Activated CD8-positive, alpha-beta memory T cell treated with anti-CD3 and anti-CD28 coated beads, Interleukin-2, amount 50 U/mL, for 24 hours (primary cell): ENCODE measurements around the gene IL32.
"Not testable (repeated sequence)": the region's sequence is repeated elsewhere in the genome, so short reads cannot be mapped to it uniquely, and the experiment has no call there.

Experiments
- DNase-seq: peaks from one replicate; pipeline ENCODE4 v3.0.0-alpha.2; 2020; ENCODE audit errors: extremely low read depth

IL32 gene

DNA sequence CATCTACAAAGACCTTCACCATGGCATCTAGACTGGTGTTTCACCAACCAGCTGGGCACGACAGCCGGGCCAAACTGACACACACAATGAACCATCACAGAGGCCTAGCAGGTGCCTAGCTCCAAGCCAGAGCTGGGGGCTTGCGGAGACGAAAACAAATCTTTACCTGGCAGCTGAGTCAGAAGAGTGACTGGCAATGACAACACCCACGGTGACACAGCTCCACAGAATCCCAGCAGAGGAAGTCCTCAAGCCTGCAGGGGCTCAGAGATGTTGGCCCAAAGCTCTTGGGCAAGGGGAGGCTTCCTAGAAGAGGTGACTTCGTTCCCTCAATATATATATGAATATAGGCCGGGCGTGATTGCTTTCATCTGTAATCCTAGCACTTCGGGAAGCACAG lies 13.9 kb upstream of the IL32 start:
- DNase-seq: no peak

DNA sequence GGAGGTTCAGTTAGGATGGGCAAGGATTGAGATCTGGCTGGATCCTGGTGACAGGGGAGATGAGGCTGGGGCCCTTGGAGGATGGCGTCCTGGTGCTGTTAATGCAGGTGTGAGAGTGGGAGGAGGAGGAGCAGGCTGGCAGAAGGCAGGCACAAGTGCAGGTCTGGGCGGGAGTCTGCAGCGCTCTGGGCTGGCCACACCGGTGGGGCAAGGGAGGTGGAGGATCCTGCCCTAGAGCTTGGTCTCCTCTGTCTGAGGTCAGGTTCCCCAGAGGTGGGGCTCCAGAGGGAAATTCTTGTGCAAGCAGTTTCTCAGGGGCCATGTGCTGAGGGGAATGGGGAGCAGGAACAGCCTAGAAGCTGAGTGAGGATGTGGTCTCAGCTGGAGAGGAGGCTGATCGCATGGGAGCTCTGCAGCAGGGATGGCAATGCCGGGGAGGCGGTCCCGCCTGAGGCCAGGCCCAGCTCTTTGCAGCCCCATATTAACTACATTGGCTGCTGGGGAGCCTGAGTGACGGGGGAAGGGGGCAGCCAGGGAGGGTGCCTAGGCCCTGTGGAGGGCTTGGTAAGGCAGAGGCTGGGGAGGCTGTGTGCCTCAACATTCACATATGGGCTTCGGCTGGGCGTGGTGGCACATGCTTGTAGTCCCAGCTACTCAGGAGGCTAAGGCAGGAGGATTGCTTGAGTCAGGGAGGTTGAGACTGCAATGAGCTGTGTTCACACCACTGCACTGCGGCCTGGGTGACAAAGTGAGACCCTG lies 12.7 kb upstream of the IL32 start:
- not testable (repeated sequence) for DNase-seq

DNA sequence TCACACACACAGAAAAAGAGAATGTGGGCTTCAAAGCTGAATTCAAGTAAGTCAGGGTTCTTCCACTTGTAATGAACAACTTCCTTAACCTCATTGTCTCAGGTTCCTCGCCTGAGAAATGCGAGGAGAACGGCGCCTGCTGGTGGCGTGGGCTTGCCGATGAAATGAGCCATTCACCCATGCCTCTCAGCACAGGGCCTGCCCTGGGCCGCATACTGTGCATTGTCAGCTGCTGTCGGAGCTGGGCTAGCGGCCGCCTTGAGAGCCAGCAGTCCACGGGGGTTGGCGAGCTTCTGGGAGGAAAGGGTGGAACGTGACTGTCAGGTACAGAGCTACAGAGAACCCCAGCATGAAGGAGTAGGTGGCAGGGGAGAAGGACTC lies 12.1 kb upstream of the IL32 start:
- not testable (repeated sequence) for DNase-seq

DNA sequence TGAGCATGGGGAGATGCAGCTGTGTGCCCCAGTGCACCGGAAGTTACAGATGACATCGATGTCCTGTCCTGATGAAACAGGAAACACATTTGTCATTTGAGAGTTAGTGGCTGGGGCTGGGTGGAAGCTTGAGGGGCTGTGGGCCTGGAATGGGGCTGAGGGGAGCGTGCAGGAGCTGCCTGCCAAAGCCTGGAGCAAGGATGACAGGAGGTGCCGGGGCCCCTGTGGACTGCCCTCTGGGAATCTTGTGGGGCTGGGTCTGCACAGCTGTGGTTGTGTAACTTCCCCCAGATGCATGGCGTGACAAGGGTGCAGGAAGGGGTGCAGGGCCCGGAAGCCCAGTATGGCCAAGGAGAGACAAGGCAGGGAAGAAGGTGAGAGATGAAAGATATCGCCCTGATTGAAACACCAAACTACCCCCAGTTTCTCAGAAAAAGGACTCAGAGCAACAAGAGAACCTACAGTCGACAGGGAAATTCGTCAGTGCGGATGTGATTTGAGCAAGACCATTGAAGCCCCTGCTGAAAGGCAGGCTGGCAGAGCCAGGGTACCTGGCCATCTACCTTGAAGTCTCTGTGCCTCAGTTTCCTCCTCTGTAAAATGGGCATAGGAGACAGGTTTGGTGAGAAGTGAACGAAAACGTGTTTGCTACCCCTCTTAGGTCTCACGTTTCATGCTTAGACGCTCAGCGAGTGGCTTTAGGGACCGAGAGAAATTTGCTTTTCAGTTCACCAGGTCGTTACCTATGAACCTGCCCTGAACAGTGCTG lies 10.3 kb upstream of the IL32 start:
- no peak for DNase-seq

DNA sequence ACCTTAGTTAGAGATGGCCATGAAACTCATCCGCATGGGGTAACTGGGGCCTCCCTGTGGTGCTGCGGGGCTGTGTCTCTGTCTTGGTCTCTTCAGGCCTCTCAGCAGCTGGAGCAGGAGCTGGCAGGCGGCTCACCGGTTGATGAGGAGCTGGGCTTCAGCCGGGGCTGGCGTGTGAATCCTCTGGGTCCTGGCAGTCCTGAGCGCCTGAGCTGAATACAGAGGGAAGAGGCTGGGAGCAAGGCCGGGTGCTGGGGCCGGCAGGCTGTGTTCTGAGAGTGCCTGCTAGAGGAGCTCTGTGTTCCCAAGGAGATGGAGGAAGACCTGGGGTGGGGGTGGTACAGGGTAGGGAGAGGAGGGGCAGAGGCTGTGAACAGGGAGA lies 9.7 kb upstream of the IL32 start:
- not testable (repeated sequence) for DNase-seq

DNA sequence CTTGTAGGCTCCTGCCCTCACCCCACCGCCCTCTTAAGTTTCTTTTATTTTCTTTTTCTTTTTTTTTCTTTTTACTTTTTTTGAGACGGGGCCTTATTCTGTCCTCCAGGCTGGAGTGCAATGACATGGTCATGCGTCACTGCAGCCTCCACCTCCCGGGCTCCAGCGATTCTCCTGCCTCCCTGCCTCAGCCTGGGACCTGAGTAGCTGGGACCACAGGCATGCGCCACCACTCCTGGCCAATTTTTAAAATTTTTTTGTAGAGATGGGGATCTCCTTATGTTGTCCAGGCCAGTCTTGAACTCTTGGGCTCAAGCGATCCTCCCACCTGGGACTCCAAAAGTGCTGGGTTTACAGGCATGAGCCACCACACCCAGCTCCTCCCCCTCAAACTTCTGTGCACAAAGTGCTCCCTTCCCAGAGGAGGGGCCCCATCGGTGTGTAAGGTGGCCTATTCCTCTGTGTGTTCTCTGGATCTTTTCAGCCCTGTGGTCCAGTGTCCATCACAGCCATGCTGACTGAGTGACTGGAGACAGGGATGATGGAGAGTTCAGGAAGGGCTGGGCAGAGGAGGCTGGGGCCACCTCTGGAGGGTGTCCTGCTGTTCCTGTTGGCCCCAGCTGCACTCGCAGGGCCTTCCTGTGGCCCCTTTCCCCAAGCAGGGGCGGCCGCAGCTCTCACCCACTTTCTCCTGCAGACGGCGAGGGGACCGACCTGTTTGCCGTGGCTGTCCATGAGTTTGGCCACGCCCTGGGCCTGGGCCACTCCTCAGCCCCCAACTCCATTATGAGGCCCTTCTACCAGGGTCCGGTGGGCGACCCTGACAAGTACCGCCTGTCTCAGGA lies 8.9 kb upstream of the IL32 start:
- DNase-seq: no peak

DNA sequence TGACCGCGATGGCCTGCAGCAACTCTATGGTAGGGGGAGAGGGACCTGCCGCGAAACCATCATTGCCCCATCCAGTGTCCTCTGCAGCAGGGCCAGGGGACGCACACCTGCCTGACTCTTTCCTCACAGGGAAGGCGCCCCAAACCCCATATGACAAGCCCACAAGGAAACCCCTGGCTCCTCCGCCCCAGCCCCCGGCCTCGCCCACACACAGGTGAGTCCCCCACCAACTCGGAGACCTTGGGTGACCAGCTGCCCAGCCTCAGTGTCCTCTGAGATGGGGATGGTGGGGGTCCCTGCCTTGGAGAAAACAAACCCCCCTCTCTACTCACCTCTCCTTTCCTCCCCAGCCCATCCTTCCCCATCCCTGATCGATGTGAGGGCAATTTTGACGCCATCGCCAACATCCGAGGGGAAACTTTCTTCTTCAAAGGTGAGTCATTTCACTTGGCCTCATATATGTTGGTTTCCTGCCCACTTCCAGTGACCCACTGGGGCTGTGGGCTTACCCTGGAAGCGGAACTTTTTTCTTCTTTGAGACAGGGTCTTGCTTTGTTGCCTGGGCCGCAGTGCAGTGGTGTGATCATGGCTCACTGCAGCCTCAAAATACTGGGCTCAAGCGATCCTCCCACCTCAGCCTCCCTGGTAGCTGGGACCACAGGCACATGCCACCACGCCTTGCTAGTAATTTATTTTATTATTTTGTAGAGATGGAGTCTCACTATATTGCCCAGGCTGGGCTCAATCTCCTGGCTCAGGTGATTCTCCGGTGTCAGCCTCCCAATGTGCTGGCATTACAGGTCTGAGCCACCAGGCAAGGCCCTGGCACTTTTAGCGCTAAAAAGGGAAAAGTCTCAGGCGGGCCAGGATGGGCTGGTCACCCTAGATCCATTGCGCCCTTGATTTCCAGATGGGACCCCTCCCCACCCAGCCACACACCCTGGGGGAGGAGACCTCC lies 8.0 kb upstream of the IL32 start:
- DNase-seq: no peak

DNA sequence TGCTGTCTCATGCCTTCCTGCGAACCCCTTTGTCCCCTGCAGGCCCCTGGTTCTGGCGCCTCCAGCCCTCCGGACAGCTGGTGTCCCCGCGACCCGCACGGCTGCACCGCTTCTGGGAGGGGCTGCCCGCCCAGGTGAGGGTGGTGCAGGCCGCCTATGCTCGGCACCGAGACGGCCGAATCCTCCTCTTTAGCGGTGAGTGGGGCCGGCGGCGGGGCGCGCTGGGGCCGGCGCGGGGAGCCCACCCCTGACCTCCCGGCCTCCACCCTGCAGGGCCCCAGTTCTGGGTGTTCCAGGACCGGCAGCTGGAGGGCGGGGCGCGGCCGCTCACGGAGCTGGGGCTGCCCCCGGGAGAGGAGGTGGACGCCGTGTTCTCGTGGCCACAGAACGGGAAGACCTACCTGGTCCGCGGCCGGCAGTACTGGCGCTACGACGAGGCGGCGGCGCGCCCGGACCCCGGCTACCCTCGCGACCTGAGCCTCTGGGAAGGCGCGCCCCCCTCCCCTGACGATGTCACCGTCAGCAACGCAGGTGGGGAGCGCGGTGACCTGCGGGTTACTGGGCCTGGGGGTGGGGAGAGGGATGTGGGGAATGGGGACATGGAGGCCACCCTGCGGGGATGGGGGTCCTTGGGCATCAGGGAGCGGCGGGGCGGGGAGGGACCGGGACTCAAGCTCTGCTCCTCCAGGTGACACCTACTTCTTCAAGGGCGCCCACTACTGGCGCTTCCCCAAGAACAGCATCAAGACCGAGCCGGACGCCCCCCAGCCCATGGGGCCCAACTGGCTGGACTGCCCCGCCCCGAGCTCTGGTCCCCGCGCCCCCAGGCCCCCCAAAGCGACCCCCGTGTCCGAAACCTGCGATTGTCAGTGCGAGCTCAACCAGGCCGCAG lies 7.1 kb upstream of the IL32 start:
- no peak for DNase-seq

DNA sequence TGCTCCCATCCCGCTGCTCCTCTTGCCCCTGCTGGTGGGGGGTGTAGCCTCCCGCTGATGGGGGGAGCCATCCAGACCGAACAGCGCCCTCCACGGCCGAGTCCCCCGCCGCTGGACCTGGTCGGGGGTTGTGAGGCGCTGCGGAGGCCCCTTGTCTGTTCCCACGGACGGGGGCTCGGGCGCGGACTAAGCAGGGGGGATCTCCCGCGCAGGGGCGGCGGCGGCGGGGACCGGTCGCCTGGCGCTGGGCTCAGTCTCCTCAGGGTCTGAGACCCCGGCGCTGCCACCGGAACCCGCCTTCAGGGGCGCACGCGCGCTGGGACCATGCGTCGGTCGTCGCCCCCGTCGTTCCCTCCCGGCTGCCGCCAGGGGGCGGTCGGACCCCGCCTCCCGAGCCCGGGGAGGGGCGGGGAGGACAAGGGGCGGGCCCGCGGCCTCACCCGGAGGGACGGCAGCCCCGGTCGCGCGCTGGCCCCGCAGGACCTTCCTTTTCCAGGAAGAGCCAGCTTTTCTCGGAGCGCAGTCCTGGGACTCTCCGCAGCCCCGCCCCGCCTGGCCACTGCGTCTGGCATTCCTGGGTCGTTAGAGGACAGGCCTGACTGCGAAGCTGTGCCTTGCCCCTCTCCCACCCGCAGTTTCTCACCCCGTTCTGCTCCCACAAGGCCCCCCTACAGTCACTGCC lies 6.3 kb upstream of the IL32 start:
- peak; percentile 49 for DNase-seq

DNA sequence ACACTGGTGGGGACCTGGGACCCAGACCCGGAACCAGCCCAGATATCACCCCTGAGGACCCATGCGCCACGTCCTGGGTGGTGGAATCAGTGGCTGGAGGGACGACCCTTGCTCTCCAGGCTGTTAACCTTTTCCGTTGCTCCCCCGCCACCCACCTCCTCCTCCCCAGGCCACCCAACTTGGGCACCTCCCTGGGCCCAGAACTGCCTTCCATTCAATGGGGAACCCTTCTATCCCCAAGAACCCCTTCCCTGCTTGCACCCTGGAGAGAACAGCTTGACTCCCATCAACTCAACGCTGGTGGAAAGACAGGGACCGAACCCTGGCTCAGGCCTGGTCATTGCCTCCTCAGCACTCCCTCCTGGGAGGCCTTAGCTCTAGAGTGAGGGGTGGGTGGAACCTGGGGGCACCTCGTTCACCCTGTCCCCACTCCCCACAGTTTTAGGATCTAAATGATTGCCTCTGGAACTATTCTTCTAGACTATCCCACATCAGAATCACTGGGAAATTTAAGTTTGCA lies 5.7 kb upstream of the IL32 start:
- no peak for DNase-seq

DNA sequence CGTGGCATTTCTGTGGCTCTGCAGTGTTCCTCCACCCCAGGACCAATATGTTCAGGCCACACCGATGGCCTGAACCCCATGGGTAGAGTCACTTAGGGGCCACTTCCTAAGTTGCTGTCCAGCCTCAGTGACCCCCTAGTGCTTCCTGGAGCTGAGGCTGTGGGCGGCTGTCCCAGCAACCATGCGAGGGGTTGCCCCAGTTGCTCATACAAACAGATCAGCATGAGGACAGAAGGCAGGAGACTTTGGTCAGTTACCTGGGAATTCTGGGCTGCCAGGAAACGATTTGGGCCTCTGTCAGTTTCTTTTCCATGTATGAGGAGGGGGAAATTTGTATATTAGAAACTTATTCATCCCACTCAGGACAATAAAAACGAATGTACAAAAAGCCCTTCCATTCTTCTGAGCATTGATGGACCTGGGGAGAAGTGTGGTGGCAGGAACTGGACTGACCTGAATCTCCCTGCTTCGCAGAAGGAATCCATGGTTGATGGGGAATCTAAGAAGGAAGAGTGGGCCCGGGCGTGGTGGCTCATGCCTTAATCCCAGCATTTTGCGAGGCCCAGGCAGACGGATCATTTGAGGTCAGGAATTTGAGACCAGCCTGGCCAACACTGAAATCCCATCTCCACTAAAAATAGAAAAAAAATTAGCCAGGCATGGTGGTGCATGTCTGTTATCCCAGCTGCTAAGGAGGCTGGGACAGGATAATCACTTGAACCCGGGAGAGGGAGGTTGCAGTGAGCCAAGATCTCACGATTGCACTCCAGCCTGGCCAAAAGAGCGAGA lies 4.9 kb upstream of the IL32 start:
- no peak for DNase-seq

DNA sequence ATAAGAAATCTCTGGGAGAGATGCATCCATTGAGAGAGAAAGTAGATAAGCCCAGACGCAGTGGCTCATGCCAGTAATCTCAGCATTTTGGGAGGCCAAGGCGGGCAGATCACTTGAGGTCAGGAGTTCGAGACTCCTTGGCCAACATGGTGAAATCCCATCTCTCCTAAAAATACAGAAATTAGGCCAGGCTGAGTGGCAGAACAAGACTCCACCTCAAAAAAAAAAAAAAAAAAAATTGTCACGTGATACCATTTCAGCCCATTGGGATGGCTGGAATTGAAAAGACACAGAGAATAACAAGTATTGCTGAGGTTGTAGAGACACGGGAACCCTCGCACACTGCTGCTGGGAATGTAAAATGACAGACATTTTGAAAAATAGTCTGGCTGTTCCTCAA lies 2.9 kb upstream of the IL32 start:
- DNase-seq: no peak

DNA sequence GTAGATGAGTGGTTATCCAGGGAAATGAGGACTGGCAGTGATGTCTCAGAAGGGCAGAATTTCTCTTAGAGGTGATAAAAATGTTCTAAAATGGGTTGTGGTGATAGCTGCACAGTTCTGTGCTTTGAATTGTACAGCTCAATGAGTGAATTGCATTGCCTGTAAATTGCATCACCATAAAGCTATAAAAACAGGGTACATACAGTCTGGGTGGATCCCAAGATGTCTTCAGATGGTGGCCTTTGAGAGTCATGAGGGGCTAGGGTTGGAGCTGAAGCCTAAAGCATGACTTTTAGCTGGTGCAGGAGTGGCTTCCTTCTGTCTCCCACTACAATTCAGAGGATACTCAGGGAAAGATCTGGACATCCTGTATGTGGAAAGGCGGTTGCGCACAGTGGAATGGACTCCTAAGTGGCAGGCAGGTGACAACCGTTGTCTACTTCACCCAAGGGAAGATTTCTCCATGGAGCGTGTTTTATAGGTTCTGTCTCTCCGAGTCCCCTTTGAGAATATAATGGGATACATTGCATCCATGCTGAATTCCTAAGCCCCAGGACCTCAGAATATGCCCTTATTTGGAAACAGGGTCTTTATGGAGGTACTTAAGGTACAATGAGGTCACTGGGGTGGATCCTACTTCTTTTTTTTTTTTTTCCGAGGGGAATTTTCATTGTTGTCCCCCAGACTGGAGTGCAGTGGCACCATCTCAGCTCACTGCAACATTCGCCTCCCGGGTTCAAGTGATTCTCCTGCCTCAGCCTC lies 1.6 kb upstream of the IL32 start:
- no peak for DNase-seq

DNA sequence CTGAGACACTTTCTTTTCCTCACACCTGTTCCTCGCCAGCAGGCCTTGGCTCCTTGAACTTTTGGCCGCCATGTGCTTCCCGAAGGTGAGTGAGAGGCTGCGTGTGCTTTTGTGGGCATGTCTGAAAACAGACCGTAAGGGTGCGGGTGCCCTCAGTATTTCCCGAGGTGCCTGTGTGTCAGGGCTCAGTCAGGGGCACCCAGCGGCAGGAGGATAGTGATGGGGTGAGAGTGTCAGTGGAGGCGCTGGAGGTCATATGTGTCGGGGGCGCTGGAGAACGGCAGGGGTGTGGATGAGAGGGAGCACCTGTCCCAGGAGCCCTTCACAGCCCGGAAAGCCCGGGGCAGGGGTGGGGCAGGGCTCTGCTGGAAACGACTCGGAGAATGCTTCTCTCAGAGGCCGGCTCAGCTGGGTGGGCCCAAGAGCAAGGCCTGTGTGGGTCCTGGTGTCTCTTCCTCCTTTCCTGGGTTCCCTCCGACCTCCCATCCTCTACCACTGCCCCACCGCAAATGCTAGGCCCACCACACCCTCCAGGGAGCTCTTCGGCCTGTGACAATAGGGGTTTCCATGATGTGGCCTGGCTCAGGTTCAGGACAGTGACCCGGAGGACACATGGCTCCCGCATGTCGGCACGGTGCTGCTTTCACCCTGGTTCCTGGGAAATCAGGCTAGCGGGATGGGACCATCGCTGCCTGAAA lies 451 bp downstream of the IL32 start:
- DNase-seq: no peak

DNA sequence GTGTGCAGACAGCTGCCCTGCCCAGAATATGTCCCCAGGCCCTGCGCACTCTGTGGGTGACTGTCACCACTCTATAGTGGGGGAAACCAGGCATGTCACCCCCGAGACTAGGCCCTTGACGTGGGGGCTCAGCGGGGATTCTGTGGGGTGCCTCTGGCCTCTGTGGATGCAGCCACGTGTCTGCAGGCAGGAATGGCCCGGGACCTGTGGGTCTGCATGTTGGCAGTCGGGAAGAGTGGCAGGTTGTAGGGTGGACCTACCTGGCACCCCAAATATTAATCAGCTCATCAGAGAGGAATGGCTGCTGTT lies 954 bp downstream of the IL32 start:
- DNase-seq: no peak

DNA sequence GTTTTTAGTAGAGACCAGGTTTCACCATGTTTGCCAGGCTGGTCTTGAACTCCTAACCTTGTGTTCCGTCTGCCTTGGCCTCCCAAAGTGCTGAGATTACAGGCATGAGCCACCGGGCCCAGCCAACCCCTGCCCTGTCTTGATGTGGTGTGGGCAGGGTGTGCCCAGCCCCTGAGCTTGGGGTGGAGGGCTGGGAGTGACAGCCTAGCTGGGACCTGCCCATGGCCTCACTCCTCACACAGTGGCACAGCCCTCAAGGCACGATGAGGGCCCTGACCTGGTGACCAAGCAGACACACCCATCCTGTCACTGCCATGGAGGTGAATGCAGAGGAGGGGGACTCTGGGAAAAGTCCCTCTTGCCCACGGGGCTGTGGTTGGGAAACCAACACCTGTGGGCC lies 3.0 kb downstream of the IL32 start:
- DNase-seq: no peak

DNA sequence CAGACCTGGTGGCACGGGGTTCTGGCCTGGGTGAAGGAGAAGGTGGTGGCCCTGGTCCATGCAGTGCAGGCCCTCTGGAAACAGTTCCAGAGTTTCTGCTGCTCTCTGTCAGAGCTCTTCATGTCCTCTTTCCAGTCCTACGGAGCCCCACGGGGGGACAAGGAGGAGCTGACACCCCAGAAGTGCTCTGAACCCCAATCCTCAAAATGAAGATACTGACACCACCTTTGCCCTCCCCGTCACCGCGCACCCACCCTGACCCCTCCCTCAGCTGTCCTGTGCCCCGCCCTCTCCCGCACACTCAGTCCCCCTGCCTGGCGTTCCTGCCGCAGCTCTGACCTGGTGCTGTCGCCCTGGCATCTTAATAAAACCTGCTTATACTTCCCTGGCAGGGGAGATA lies 3.7 kb downstream of the IL32 start:
- DNase-seq: not testable (repeated sequence)
